Fibroblast of the conjunctiva (primary cell): ENCODE measurements around the gene CMTM1.
"Not testable (repeated sequence)": the region's sequence is repeated elsewhere in the genome, so short reads cannot be mapped to it uniquely, and the experiment has no call there.

ENCODE experiments used
- DNase-seq: peaks from one replicate; pipeline ENCODE4 v3.0.0-alpha.2; 2010; ENCODE audit warnings: low read depth

CMTM1 gene

GRCh38 chr16:66592241-66592640 lies 26.0 kb downstream of the CMTM1 start:
- DNase-seq: no peak

GRCh38 chr16:66592814-66593213 lies 26.6 kb downstream of the CMTM1 start:
- no peak for DNase-seq

- DNase-seq: no peak
Measured at GRCh38 chr16:66594739-66595138, 28.5 kb downstream of the CMTM1 start.

GRCh38 chr16:66596559-66596958 lies 30.3 kb downstream of the CMTM1 start:
- DNase-seq: not testable (repeated sequence)

GRCh38 chr16:66596986-66597848 lies 31.0 kb downstream of the CMTM1 start:
- no peak for DNase-seq

- DNase-seq: no peak
Measured at GRCh38 chr16:66598111-66598510, 31.9 kb downstream of the CMTM1 start.

- DNase-seq: no peak
Measured at GRCh38 chr16:66599726-66600125, 33.5 kb downstream of the CMTM1 start.

- no peak for DNase-seq
Measured at GRCh38 chr16:66600477-66600876, 34.2 kb downstream of the CMTM1 start.

GRCh38 chr16:66601471-66601870 lies 35.2 kb downstream of the CMTM1 start:
- DNase-seq: no peak

- no peak for DNase-seq
Measured at GRCh38 chr16:66603537-66604375, 37.5 kb downstream of the CMTM1 start.

GRCh38 chr16:66604376-66605176 lies 38.3 kb downstream of the CMTM1 start, which contains the start of gene CMTM3:
CMTM3 (plus strand) TSS chr16:66604704; CDS start chr16:66604806, 102 bp downstream.
- DNase-seq: no peak

- no peak for DNase-seq
Measured at GRCh38 chr16:66605177-66605978, 39.1 kb downstream of the CMTM1 start.

- no peak for DNase-seq
Measured at GRCh38 chr16:66605979-66606751, 39.9 kb downstream of the CMTM1 start.

- peak; percentile 65 for DNase-seq
Measured at GRCh38 chr16:66608241-66609138, 42.3 kb downstream of the CMTM1 start.

- DNase-seq: no peak
Measured at GRCh38 chr16:66609139-66609510, 42.9 kb downstream of the CMTM1 start.

GRCh38 chr16:66610111-66610820 lies 44.0 kb downstream of the CMTM1 start:
- DNase-seq: no peak

- not testable (repeated sequence) for DNase-seq
Measured at GRCh38 chr16:66611911-66612310, 45.7 kb downstream of the CMTM1 start.

GRCh38 chr16:66612422-66612821 lies 46.2 kb downstream of the CMTM1 start:
- DNase-seq: no peak
